ENCODE data around the gene NABP2.
"Not testable (repeated sequence)": the region's sequence is repeated elsewhere in the genome, so short reads cannot be mapped to it uniquely, and the experiment has no call there.

Gene NABP2

GRCh38 chr12:56248711-56249110 lies 24.6 kb downstream of the NABP2 start:
- DNase-seq: no peak

- DNase-seq: no peak
These were observed 28.5 kb downstream of the NABP2 start for GRCh38 chr12:56252649-56253048.

GRCh38 chr12:56253091-56253490 lies 28.9 kb downstream of the NABP2 start:
- DNase-seq: no peak

GRCh38 chr12:56255671-56256070 lies 31.5 kb downstream of the NABP2 start:
- no peak for DNase-seq

- DNase-seq: no peak
These were observed 32.3 kb downstream of the NABP2 start for GRCh38 chr12:56256326-56256960.

- no peak for DNase-seq
These were observed 32.9 kb downstream of the NABP2 start for GRCh38 chr12:56257071-56257470.

- no peak for DNase-seq
These were observed 33.4 kb downstream of the NABP2 start for GRCh38 chr12:56257491-56258067.

- peak; percentile 86 for DNase-seq
These were observed 34.1 kb downstream of the NABP2 start, which contains the start of gene ANKRD52 for GRCh38 chr12:56258068-56258819. Gene ANKRD52, minus strand, starts transcription at chr12:56258384. Its CDS starts 115 bp downstream, at chr12:56258269.

GRCh38 chr12:56258820-56259183 lies 34.7 kb downstream of the NABP2 start:
- DNase-seq: no peak

- DNase-seq: no peak
These were observed 36.2 kb downstream of the NABP2 start for GRCh38 chr12:56260380-56260779.

GRCh38 chr12:56260921-56261320 lies 36.8 kb downstream of the NABP2 start:
- DNase-seq: no peak

GRCh38 chr12:56261503-56262232 lies 37.5 kb downstream of the NABP2 start:
- DNase-seq: no peak

- DNase-seq: peak; percentile 18
These were observed 38.8 kb downstream of the NABP2 start for GRCh38 chr12:56262955-56263354.

- DNase-seq: not testable (repeated sequence)
These were observed 42.0 kb downstream of the NABP2 start for GRCh38 chr12:56266068-56266692.

- peak; percentile 92 for DNase-seq
These were observed 42.7 kb downstream of the NABP2 start, which contains the start of gene COQ10A for GRCh38 chr12:56266693-56267442. Gene COQ10A, plus strand, starts transcription at chr12:56266942. Its CDS starts 177 bp downstream, at chr12:56267119.

GRCh38 chr12:56267443-56268071 lies 43.4 kb downstream of the NABP2 start:
- no peak for DNase-seq

- peak; percentile 10 for DNase-seq
These were observed 46.9 kb downstream of the NABP2 start for GRCh38 chr12:56271031-56271430.

- DNase-seq: not testable (repeated sequence)
These were observed 48.3 kb downstream of the NABP2 start for GRCh38 chr12:56272468-56272867.

GRCh38 chr12:56274299-56274698 lies 50.2 kb downstream of the NABP2 start:
- DNase-seq: no peak

- DNase-seq: no peak
These were observed 54.8 kb downstream of the NABP2 start for GRCh38 chr12:56278905-56279304.

All from CD4-positive, alpha-beta T cell treated with Interleukin-6 for 4 hours (primary cell).